ENCODE measurements around the gene SLC5A10.
"Not testable (repeated sequence)": the region's sequence is repeated elsewhere in the genome, so short reads cannot be mapped to it uniquely, and the experiment has no call there.

DNA sequence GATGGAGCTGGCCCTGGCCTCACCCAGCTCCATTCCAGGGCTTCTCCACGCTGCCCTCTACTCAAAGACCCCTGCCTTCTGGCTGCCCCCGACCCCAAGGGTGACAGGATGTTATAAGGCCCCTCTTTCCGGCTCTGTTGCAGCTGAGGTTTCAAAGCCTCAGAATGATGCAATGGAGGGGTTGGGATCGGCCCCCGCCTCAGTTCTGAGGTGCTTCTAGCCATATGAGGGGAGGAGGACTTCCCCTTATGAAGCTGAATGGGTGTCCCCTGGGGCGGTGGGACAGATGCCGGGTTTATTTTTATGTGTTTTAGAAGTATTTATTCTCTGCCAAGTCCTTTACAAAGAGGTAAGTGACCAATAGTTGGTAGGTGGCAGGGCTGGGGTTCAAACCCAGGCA lies 96.9 kb downstream of the SLC5A10 start:
- not testable (repeated sequence) for TF ChIP-seq CTCF (conservative IDR thresholded peaks at IDR 0.05); EZH2 (IDR thresholded peaks at IDR 0.05; ENCODE audit: low read depth)
